Endothelial cell of umbilical vein (primary cell): ENCODE results near the gene SLC10A7. TPM values are rescaled to one million over a fixed set of nuclear protein-coding genes. Genes with fewer than 3 reads are reported as not detected.

Source experiments
- BruUV-seq: library from RNA; stranded (reverse); fragments of 400-500 nt; replicated peaks from 2 replicates; lab custom pipeline; 2021; lab: Mats Ljungman, UMichigan
- CTCF ChIA-PET: fragments of 300-600, 350-600 bp; sonication (Branson Sonifier 250); formaldehyde crosslinking; loops from one replicate; lab custom pipeline; 2021; ENCODE audit warnings: antibody characterized with exemption, inconsistent platforms; lab: Charles Lee
- POLR2A ChIA-PET: fragments of 300-600, 350-600 bp; sonication (Branson Sonifier 250); formaldehyde crosslinking; loops from one replicate; lab custom pipeline; 2021; ENCODE audit warnings: antibody characterized with exemption, inconsistent platforms; lab: Charles Lee
- DNase-seq: peaks from one replicate; pipeline ENCODE4 v3.0.0-alpha.2; 2011; ENCODE audit warnings: low read depth, low spot score
- FAIRE-seq: peaks from 2 replicates; lab custom pipeline; 2011; peaks lifted over from hg19 to GRCh38; lab: Jason Lieb, UNC
- H2AFZ ChIP-seq: 2 replicates; pipeline ENCODE4 v1.6.0; 2012; ENCODE audit warnings: low read depth, low read length, control low read depth, inconsistent platforms
- H3K27ac ChIP-seq: 2 replicates; pipeline ENCODE4 v1.5.1; 2011; ENCODE audit warnings: low read depth, mild to moderate bottlenecking, control low read depth, low read length, moderate library complexity; ENCODE audit not compliant: insufficient read depth
- H3K27me3 ChIP-seq, 2 experiments: 2 replicates each; pipeline versions ENCODE4 v1.6.0 to v1.6.1; 2011; ENCODE audit warnings: low read length in 2 of 2, mixed read lengths in 1 of 2; ENCODE audit not compliant: control insufficient read depth in 2 of 2, insufficient read depth in 2 of 2
- H3K36me3 ChIP-seq, 2 experiments: 2 replicates in 1 of 2; 3 replicates in 1 of 2; pipeline ENCODE4 v1.5.1; 2011; ENCODE audit warnings: low read length in 2 of 2, mild to moderate bottlenecking in 1 of 2, moderate library complexity in 1 of 2; ENCODE audit not compliant: control insufficient read depth in 2 of 2, insufficient read depth in 2 of 2; ENCODE audit errors: extremely low read depth in 1 of 2
- H3K4me1 ChIP-seq: 3 replicates; pipeline ENCODE4 v1.5.1; 2011; ENCODE audit warnings: mild to moderate bottlenecking, low read length; ENCODE audit not compliant: control insufficient read depth, insufficient read depth; ENCODE audit errors: extremely low read depth
- H3K4me2 ChIP-seq: 2 replicates; pipeline ENCODE4 v1.6.1; 2011; ENCODE audit warnings: low read length, control low read depth, mixed read lengths; ENCODE audit not compliant: insufficient read depth
- H3K4me3 ChIP-seq, 3 experiments: fragments of 200-600 bp in 1 of 3; sonication (generic), shearing (Covaris generic) in 1 of 3; replicated peaks in 1 of 3; 2 replicates each; pipeline ENCODE4 v1.5.1; 2011 to 2016; ENCODE audit warnings: control low read depth in 3 of 3, low read length in 3 of 3, mild to moderate bottlenecking in 2 of 3, inconsistent platforms in 1 of 3, low read depth in 1 of 3, moderate library complexity in 1 of 3; ENCODE audit not compliant: insufficient read depth in 1 of 3
- H3K79me2 ChIP-seq: 2 replicates; pipeline ENCODE4 v1.6.0; 2012; ENCODE audit warnings: low read length, inconsistent platforms; ENCODE audit not compliant: control insufficient read depth, insufficient read depth
- H3K9ac ChIP-seq: replicated peaks from 2 replicates; pipeline ENCODE3; 2011; ENCODE audit warnings: low read length, control low read depth; ENCODE audit not compliant: insufficient read depth; ENCODE audit errors: extremely low read depth
- H3K9me1 ChIP-seq: replicated peaks from 3 replicates; pipeline ENCODE4 v1.6.0; 2011; ENCODE audit warnings: mild to moderate bottlenecking, low read length; ENCODE audit not compliant: control insufficient read depth, insufficient read depth; ENCODE audit errors: extremely low read depth
- H3K9me3 ChIP-seq: replicated peaks from 2 replicates; pipeline ENCODE4 v1.5.1; 2012; ENCODE audit warnings: low read length, inconsistent platforms; ENCODE audit not compliant: control insufficient read depth, insufficient read depth
- H4K20me1 ChIP-seq: replicated peaks from 2 replicates; pipeline ENCODE3; 2011; ENCODE audit warnings: mild to moderate bottlenecking, low read length; ENCODE audit not compliant: control insufficient read depth, insufficient read depth; ENCODE audit errors: extremely low read depth
- CTCF ChIP-seq, 2 donors: IDR thresholded peaks; 1 replicate in 1 of 2; 2 replicates in 1 of 2; pipeline ENCODE4 v1.5.1; 2011; ENCODE audit warnings: low read length in 2 of 2, mild to moderate bottlenecking in 2 of 2, moderate library complexity in 2 of 2, control low read depth in 1 of 2, inconsistent platforms in 1 of 2, low read depth in 1 of 2; ENCODE audit not compliant: insufficient read depth in 1 of 2; ENCODE audit errors: extremely low read depth in 1 of 2
- EZH2 ChIP-seq: IDR thresholded peaks from 2 replicates; pipeline ENCODE4 v1.6.1; 2012; ENCODE audit warnings: borderline replicate concordance, low read depth, mild to moderate bottlenecking, moderate library complexity, low read length, inconsistent platforms; ENCODE audit not compliant: severe bottlenecking
- FOS ChIP-seq: IDR thresholded peaks from 2 replicates; pipeline ENCODE4 v1.6.1; 2011; ENCODE audit warnings: mild to moderate bottlenecking, low read length, moderate library complexity, borderline replicate concordance; ENCODE audit not compliant: insufficient read depth
- MAX ChIP-seq: IDR thresholded peaks from 2 replicates; pipeline ENCODE4 v1.6.1; 2011; ENCODE audit not compliant: insufficient read depth, insufficient read length
- MYC ChIP-seq: IDR thresholded peaks from one replicate; pipeline ENCODE4 v1.6.1; 2011; ENCODE audit warnings: mild to moderate bottlenecking, low read depth, low read length
- POLR2A ChIP-seq: IDR thresholded peaks from 2 replicates; pipeline ENCODE4 v1.6.1; 2012; ENCODE audit warnings: low read depth, mild to moderate bottlenecking, control low read depth, low read length
- POLR2AphosphoS5 ChIP-seq: IDR thresholded peaks from 2 replicates; pipeline ENCODE4 v1.6.1; 2012; ENCODE audit warnings: low read depth, mild to moderate bottlenecking, control low read depth, low read length, moderate library complexity; ENCODE audit not compliant: insufficient read depth
- dilution Hi-C: fragments of 300-500 bp; cut with MboI; formaldehyde crosslinking; loops from one replicate; pipeline ENCODE4 v1.15.0; 2019; ENCODE audit warnings: low sequenced_read_pairs; ENCODE audit not compliant: extremely low pct_ligation_motif_present
- intact Hi-C: fragments of 100-400 bp; cut with micrococcal nuclease; formaldehyde crosslinking; loops from one replicate; pipeline ENCODE4 v1.10.0; 2022
- polyA plus RNA-seq, 4 experiments: library from polyadenylated mRNA; depleted of rRNA in 3 of 4; stranded (reverse) in 3 of 4; unstranded in 1 of 4; fragments of >200 nt; gene quantifications; 2 replicates each; pipeline versions ENCODE4 v1.2.1 to v1.2.3, GENCODE V29; 2011 to 2012; ENCODE audit warnings: missing spikeins in 1 of 4
- total RNA-seq: library from RNA; stranded (reverse); gene quantifications from 2 replicates; pipeline ENCODE4 v1.2.3, GENCODE V29; 2021

SLC10A7 gene
- total and polyA plus RNA-seq, 2 donors (not counting 3 experiments of a cell fraction or from before 2014, with no cell fraction given), result 13.6 to 20.4 TPM

- intact Hi-C loops (loop anchor here (10.0 kb wide), 1 partner anchor 588 kb away; the partner anchor contains the start of gene ZNF827), dilution Hi-C loops (no loop called here)
- ChIA-PET POLR2A (interaction anchor here (1.3 kb wide), 1 partner anchor 115 kb away, joined by 3 read pairs; no protein-coding TSS in a partner anchor), CTCF (interaction anchor here (0.9 to 4.1 kb wide), 4 partner anchors 11 to 193 kb away, joined by 3 to 35 read pairs (median 3); no protein-coding TSS in a partner anchor)
- Histone ChIP-seq H3K9ac (peak overlapping the region; percentile 96), H3K9me3 (no peaks in the 10 kb centered on the region), H4K20me1 (no peaks in the 10 kb centered on the region), H3K27ac (peak overlapping the region; percentile 73), H3K4me2 (peak overlapping the region; percentile 83), H3K9me1 (no peaks in the 10 kb centered on the region), H3K36me3 (no peaks in the 10 kb centered on the region), H2AFZ (peak overlapping the region; percentile 99), H3K27me3 (no peaks in the 10 kb centered on the region), H3K4me1 (peaks cover 17% of the 10 kb centered on the region), H3K79me2 (peaks cover 22% of the 10 kb centered on the region), H3K4me3 (peak overlapping the region; percentile 84 to 99 (median 90))
- BruUV-seq, result no TSS peak
- TF ChIP-seq POLR2AphosphoS5 (no peak), FOS (no peak), MYC (no peak), MAX (no peak), CTCF (IDR thresholded peaks at IDR 0.05; ENCODE audit: extremely low read depth in 1 of 2, insufficient read depth in 1 of 2, low read depth in 1 of 2, low read length in 2 of 2) (no peak), EZH2 (no peak), POLR2A (no peak)
- FAIRE-seq, result no peak
- peak; percentile 41 for DNase-seq
Measured at GRCh38 chr4:146522869-146523205, 1.1 kb upstream of the SLC10A7 start.
